Endothelial cell (in vitro differentiated cells): ENCODE results near the gene TXLNB. TPM values are rescaled to one million over a fixed set of nuclear protein-coding genes. Genes with fewer than 3 reads are reported as not detected.

Experiments used
- DNase-seq: peaks from one replicate; pipeline ENCODE4 v3.0.0; 2021; ENCODE audit warnings: low spot score
- H3K27ac Mint-ChIP-seq: one replicate; pipeline ENCODE4 v1.8.0; 2021; ENCODE audit warnings: mixed read lengths, inconsistent platforms; ENCODE audit not compliant: unreplicated experiment
- H3K27me3 Mint-ChIP-seq: one replicate; pipeline ENCODE4 v1.8.0; 2021; ENCODE audit warnings: mild to moderate bottlenecking, moderate library complexity, mixed read lengths, inconsistent platforms; ENCODE audit not compliant: unreplicated experiment
- H3K36me3 Mint-ChIP-seq: one replicate; pipeline ENCODE4 v1.8.0; 2021; ENCODE audit warnings: mild to moderate bottlenecking, low read depth, mixed read lengths, inconsistent platforms; ENCODE audit not compliant: unreplicated experiment
- H3K4me1 Mint-ChIP-seq: one replicate; pipeline ENCODE4 v1.8.0; 2021; ENCODE audit warnings: mild to moderate bottlenecking, mixed read lengths, inconsistent platforms; ENCODE audit not compliant: unreplicated experiment
- H3K4me3 Mint-ChIP-seq: one replicate; pipeline ENCODE4 v1.8.0; 2021; ENCODE audit warnings: mild to moderate bottlenecking, mixed read lengths, inconsistent platforms; ENCODE audit not compliant: unreplicated experiment
- H3K9me3 Mint-ChIP-seq: one replicate; pipeline ENCODE4 v1.8.0; 2021; ENCODE audit warnings: mixed read lengths, inconsistent platforms; ENCODE audit not compliant: unreplicated experiment
- total RNA-seq: library from RNA; stranded (reverse); fragmentation: NEBNext Ultra II Directional; extraction: Animal tissue kit (Norgen Biotek cat#: 25700); gene quantifications from one replicate; pipeline ENCODE4 v1.2.1, GENCODE V29; 2021; ENCODE audit not compliant: unreplicated experiment
- TF ChIP-seq, protein P1 (sequence below): fragments of 200-600 bp; sonication (generic); IDR thresholded peaks from one replicate; pipeline ENCODE4 v1.5.0; 2021; ENCODE audit warnings: antibody characterized with exemption; ENCODE audit not compliant: unreplicated experiment

The TXLNB gene
- total RNA-seq, 1 donor from 2014 or later, result 0.41 TPM

- no peaks in the 10 kb centered on the region for H3K27me3 Mint-ChIP-seq
- no peak for DNase-seq
- no peaks in the 10 kb centered on the region for H3K4me1 Mint-ChIP-seq
- no peaks in the 10 kb centered on the region for H3K9me3 Mint-ChIP-seq
- TF ChIP-seq, protein P1, sequence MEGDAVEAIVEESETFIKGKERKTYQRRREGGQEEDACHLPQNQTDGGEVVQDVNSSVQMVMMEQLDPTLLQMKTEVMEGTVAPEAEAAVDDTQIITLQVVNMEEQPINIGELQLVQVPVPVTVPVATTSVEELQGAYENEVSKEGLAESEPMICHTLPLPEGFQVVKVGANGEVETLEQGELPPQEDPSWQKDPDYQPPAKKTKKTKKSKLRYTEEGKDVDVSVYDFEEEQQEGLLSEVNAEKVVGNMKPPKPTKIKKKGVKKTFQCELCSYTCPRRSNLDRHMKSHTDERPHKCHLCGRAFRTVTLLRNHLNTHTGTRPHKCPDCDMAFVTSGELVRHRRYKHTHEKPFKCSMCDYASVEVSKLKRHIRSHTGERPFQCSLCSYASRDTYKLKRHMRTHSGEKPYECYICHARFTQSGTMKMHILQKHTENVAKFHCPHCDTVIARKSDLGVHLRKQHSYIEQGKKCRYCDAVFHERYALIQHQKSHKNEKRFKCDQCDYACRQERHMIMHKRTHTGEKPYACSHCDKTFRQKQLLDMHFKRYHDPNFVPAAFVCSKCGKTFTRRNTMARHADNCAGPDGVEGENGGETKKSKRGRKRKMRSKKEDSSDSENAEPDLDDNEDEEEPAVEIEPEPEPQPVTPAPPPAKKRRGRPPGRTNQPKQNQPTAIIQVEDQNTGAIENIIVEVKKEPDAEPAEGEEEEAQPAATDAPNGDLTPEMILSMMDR, result no peak
- H3K4me3 Mint-ChIP-seq, result no peak overlapping the region
- no peaks in the 10 kb centered on the region for H3K36me3 Mint-ChIP-seq
- H3K27ac Mint-ChIP-seq, result no peak overlapping the region
Measured at GRCh38 chr6:139271056-139271455, 20.7 kb downstream of the TXLNB start.

DNA sequence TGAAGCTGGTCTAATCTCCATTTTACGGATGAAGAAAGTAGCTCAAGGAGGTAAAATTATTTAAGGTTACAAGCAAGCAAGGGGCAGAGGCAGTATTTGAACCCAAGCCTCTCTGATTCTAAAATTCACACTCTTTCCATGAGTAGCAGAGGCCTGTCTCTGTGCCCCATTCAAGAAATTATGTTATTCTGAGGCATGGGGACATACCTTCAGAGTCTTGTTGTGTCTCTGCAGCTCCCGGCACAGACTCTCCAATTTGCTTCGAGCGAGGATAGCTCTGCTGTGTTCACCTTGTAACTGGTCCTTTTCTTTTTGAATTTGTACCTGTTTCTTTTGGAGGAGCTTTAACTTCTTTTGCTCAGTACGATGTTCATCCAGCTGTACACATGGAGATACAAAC lies 21.5 kb downstream of the TXLNB start:
- Mint-ChIP-seq H3K9me3 (no peaks in the 10 kb centered on the region), H3K27me3 (no peaks in the 10 kb centered on the region), H3K27ac (no peak overlapping the region), H3K4me3 (no peak overlapping the region), H3K4me1 (no peaks in the 10 kb centered on the region), H3K36me3 (no peaks in the 10 kb centered on the region)
- TF ChIP-seq, protein P1, result no peak
- DNase-seq, result no peak

- TF ChIP-seq, protein P1, result no peak
- peaks cover 12% of the 10 kb centered on the region for H3K4me1 Mint-ChIP-seq
- H3K9me3 Mint-ChIP-seq, result no peaks in the 10 kb centered on the region
- H3K36me3 Mint-ChIP-seq, result no peaks in the 10 kb centered on the region
- no peak overlapping the region for H3K4me3 Mint-ChIP-seq
- no peak overlapping the region for H3K27ac Mint-ChIP-seq
- no peak for DNase-seq
- H3K27me3 Mint-ChIP-seq, result no peaks in the 10 kb centered on the region
Measured at GRCh38 chr6:139265512-139266190, 26.1 kb downstream of the TXLNB start.

- TF ChIP-seq, protein P1, result no peak
- no peak for DNase-seq
- no peak overlapping the region for H3K4me3 Mint-ChIP-seq
- peaks cover 2% of the 10 kb centered on the region for H3K27me3 Mint-ChIP-seq
- no peaks in the 10 kb centered on the region for H3K36me3 Mint-ChIP-seq
- peaks cover 12% of the 10 kb centered on the region for H3K4me1 Mint-ChIP-seq
- no peaks in the 10 kb centered on the region for H3K9me3 Mint-ChIP-seq
- H3K27ac Mint-ChIP-seq, result peak overlapping the region; percentile 30
Measured at GRCh38 chr6:139262519-139263300, 29.1 kb downstream of the TXLNB start.
